ENCODE measurements around the gene NACA.
A peak's percentile ranks its signal among the peaks of the same experiment; 100 is the strongest.
"Not testable (repeated sequence)": the region's sequence is repeated elsewhere in the genome, so short reads cannot be mapped to it uniquely, and the experiment has no call there.

NACA gene

DNA sequence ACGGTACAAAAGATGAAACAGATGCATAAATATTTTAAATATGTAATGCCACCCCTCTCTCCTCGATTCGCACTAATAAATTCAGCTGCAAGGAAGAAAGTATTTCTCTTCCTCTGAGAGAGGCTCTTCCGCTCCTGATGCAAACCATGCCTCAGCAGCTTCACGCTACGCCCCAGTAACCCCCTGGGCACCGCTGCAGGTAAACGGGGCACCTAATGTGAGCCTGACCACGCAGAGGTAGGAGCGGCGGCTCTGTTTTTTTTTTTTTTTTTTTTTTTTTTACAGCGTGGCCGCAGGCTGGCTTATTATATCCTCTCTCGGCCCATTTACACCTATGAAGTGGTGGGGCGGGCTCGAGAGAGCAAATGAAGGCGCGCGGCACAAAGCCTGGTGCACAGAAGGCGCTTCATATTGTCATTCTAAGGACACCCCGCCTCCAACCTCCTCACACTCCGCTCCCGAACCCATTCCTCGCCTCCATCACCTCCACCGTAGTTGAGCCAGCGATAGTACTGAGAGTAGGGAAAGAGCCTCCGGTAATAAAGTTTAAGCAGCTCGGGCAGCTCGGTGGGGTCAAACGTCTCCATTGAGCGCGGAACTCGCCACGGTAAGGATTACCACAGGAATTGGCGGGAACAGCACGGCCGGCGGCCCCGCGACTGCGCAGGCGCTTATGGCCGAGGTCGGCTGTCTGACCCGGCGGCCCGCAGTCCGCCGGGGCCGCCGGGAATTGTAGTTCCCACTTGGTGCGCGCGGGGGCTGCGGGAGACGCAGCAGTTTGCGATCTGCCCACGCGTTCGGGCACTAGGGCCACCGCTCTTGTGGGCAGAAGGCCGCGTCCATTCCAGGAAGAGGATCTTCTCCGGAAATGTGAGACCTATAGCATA is 26.9 kb upstream of the NACA start, which contains the start of gene PRIM1:
Gene PRIM1, minus strand, starts transcription at position 612 of the 887 bp plus-strand sequence. Its CDS starts 25 bp downstream, at position 587.
- no peaks in the 10 kb centered on the region for H3K9me2 ChIP-seq (replicated peaks; ENCODE audit: control insufficient read depth, low read length)
- TF ChIP-seq, protein P1, sequence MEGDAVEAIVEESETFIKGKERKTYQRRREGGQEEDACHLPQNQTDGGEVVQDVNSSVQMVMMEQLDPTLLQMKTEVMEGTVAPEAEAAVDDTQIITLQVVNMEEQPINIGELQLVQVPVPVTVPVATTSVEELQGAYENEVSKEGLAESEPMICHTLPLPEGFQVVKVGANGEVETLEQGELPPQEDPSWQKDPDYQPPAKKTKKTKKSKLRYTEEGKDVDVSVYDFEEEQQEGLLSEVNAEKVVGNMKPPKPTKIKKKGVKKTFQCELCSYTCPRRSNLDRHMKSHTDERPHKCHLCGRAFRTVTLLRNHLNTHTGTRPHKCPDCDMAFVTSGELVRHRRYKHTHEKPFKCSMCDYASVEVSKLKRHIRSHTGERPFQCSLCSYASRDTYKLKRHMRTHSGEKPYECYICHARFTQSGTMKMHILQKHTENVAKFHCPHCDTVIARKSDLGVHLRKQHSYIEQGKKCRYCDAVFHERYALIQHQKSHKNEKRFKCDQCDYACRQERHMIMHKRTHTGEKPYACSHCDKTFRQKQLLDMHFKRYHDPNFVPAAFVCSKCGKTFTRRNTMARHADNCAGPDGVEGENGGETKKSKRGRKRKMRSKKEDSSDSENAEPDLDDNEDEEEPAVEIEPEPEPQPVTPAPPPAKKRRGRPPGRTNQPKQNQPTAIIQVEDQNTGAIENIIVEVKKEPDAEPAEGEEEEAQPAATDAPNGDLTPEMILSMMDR (IDR thresholded peaks at IDR 0.05; ENCODE audit: low read depth, low read length, poor library complexity, severe bottlenecking), result no peak
- H3K4me3 ChIP-seq (ENCODE audit: low read length), result peak within 1 kb of the TSS; percentile 96
- H3F3A ChIP-seq (ENCODE audit: control insufficient read depth, insufficient read depth), result peaks cover 34% of the 10 kb centered on the region
- H4K20me1 ChIP-seq (ENCODE audit: control insufficient read depth, insufficient read depth, low read depth, low read length), result no peaks in the 10 kb centered on the region
- peaks cover 41% of the 10 kb centered on the region for H3K36me3 ChIP-seq (ENCODE audit: control insufficient read depth, low read length)
- H3K27ac ChIP-seq (ENCODE audit: low read depth, low read length), result peak within 1 kb of the TSS; percentile 88
- H3K79me2 ChIP-seq (ENCODE audit: control insufficient read depth, low read length), result peaks cover 49% of the 10 kb centered on the region
- H3K4me2 ChIP-seq (ENCODE audit: low read length), result peak within 1 kb of the TSS; percentile 97
- no peaks in the 10 kb centered on the region for H3K27me3 ChIP-seq (ENCODE audit: control insufficient read depth, low read length)
- no peaks in the 10 kb centered on the region for H3K9me3 ChIP-seq (ENCODE audit: control insufficient read depth, insufficient read depth, low read length)
- peaks cover 42% of the 10 kb centered on the region for H3K4me1 ChIP-seq (ENCODE audit: control insufficient read depth, low read length)

DNA sequence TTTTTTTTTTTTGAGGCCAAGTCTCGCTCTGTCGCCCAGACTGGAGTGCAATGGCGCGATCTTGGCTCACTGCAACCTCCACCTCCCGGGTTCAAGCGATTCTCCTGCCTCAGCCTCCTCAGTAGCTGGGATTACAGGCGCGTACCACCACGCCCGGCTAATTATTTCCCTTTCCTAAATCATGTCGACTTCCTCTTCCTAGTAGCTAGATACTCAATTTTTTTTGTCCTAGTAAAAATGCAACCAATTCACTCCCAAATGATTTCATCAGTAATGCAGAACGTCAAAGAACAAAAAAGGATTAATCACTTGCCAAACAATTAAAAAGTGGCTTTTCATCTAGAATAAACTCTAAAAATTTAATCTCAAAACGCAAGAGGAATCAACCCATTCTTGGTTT is 25.5 kb upstream of the NACA start:
- not testable (repeated sequence) for H3K27me3 ChIP-seq (ENCODE audit: control insufficient read depth, low read length); H3K9me3 ChIP-seq (ENCODE audit: control insufficient read depth, insufficient read depth, low read length); H3K9me2 ChIP-seq (replicated peaks; ENCODE audit: control insufficient read depth, low read length); H4K20me1 ChIP-seq (ENCODE audit: control insufficient read depth, insufficient read depth, low read depth, low read length)
- Histone ChIP-seq H3K36me3 (ENCODE audit: control insufficient read depth, low read length) (peaks cover 51% of the 10 kb centered on the region), H3K4me1 (ENCODE audit: control insufficient read depth, low read length) (peaks cover 39% of the 10 kb centered on the region), H3K27ac (ENCODE audit: low read depth, low read length) (peak overlapping the region; percentile 88), H3K4me2 (ENCODE audit: low read length) (peak overlapping the region; percentile 97), H3K4me3 (ENCODE audit: low read length) (peak overlapping the region; percentile 96), H3K79me2 (ENCODE audit: control insufficient read depth, low read length) (peaks cover 53% of the 10 kb centered on the region), H3F3A (ENCODE audit: control insufficient read depth, insufficient read depth) (peaks cover 34% of the 10 kb centered on the region)

DNA sequence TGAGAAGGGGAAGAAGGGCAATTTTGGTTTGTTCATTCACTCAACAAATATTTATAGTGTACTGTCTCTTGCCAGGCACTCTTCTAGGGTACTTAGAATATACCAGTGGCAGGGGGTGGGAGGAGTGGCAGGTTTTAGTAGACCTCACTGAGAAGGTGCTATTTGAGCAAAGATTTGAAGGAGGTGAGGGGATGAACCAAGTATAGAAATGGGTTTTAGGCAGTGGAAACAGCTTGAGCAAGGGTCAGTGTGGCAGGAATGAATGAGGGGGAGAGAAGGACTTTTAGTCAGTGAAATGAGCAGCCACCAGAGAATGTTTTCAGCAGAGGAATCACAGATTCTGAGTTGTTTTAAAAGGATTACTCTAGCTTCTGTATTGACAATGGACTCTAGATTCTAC is 24.8 kb upstream of the NACA start:
- no peaks in the 10 kb centered on the region for H4K20me1 ChIP-seq (ENCODE audit: control insufficient read depth, insufficient read depth, low read depth, low read length)
- peaks cover 53% of the 10 kb centered on the region for H3K79me2 ChIP-seq (ENCODE audit: control insufficient read depth, low read length)
- H3K9me2 ChIP-seq (replicated peaks; ENCODE audit: control insufficient read depth, low read length), result no peaks in the 10 kb centered on the region
- H3F3A ChIP-seq (ENCODE audit: control insufficient read depth, insufficient read depth), result peaks cover 34% of the 10 kb centered on the region
- peaks cover 39% of the 10 kb centered on the region for H3K4me1 ChIP-seq (ENCODE audit: control insufficient read depth, low read length)
- TF ChIP-seq, protein P1 (IDR thresholded peaks at IDR 0.05; ENCODE audit: low read depth, low read length, poor library complexity, severe bottlenecking), result no peak
- no peak for TF ChIP-seq EZH2phosphoT487 (IDR thresholded peaks at IDR 0.05; ENCODE audit: borderline replicate concordance, low read length)
- H3K27me3 ChIP-seq (ENCODE audit: control insufficient read depth, low read length), result no peaks in the 10 kb centered on the region
- H3K4me3 ChIP-seq (ENCODE audit: low read length), result peak overlapping the region; percentile 50
- H3K36me3 ChIP-seq (ENCODE audit: control insufficient read depth, low read length), result peaks cover 57% of the 10 kb centered on the region
- peak overlapping the region; percentile 97 for H3K4me2 ChIP-seq (ENCODE audit: low read length)
- H3K27ac ChIP-seq (ENCODE audit: low read depth, low read length), result peak overlapping the region; percentile 88
- no peaks in the 10 kb centered on the region for H3K9me3 ChIP-seq (ENCODE audit: control insufficient read depth, insufficient read depth, low read length)

DNA sequence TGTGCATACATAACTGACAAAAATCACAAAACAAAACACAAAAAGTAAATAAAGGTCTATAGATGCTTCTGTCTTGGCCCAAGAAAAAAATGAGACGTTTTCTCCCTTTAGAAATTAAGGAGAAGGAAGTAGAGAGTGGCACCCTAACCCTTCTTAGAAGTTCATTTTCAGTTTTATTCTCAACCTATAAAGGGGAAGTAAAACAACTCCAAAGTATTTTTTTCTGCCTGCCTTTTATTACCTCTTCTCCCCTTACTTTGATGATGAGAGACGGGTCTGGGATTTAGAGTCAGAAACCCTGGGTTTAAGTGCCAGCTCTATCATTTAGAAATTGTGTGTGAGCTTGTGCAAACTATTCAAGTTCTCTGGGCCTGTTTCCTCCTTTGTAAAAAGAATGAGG is 24.3 kb upstream of the NACA start:
- Histone ChIP-seq H3K27me3 (ENCODE audit: control insufficient read depth, low read length) (no peaks in the 10 kb centered on the region), H4K20me1 (ENCODE audit: control insufficient read depth, insufficient read depth, low read depth, low read length) (no peaks in the 10 kb centered on the region), H3K36me3 (ENCODE audit: control insufficient read depth, low read length) (peaks cover 62% of the 10 kb centered on the region), H3F3A (ENCODE audit: control insufficient read depth, insufficient read depth) (peaks cover 31% of the 10 kb centered on the region), H3K9me2 (replicated peaks; ENCODE audit: control insufficient read depth, low read length) (no peaks in the 10 kb centered on the region), H3K4me2 (ENCODE audit: low read length) (peak overlapping the region; percentile 97), H3K4me1 (ENCODE audit: control insufficient read depth, low read length) (peaks cover 39% of the 10 kb centered on the region), H3K4me3 (ENCODE audit: low read length) (peak overlapping the region; percentile 50), H3K9me3 (ENCODE audit: control insufficient read depth, insufficient read depth, low read length) (no peaks in the 10 kb centered on the region), H3K79me2 (ENCODE audit: control insufficient read depth, low read length) (peaks cover 49% of the 10 kb centered on the region), H3K27ac (ENCODE audit: low read depth, low read length) (peak overlapping the region; percentile 88)
- TF ChIP-seq, protein P1 (IDR thresholded peaks at IDR 0.05; ENCODE audit: low read depth, low read length, poor library complexity, severe bottlenecking), result no peak
- no peak for TF ChIP-seq EZH2phosphoT487 (IDR thresholded peaks at IDR 0.05; ENCODE audit: borderline replicate concordance, low read length)
